WTC11 (cell line): ENCODE measurements around the gene ULK4. TPM values are rescaled to one million over a fixed set of nuclear protein-coding genes. Genes with fewer than 3 reads are reported as not detected.

ENCODE experiments used
- ATAC-seq: fragments of 200-7000 bp; cut with Tn5 transposase; 2 replicates; pipeline ENCODE4 v1.10.0; 2021; ENCODE audit warnings: mild to moderate bottlenecking, moderate library complexity
- CTCF ChIA-PET: fragments of 300-600 bp; sonication (Branson Sonifier 250); formaldehyde crosslinking; loops from one replicate; lab custom pipeline; 2021; ENCODE audit warnings: antibody characterized with exemption; lab: Charles Lee
- POLR2A ChIA-PET: fragments of 350-600 bp; sonication (Branson Sonifier 250); formaldehyde crosslinking; loops from one replicate; lab custom pipeline; 2021; ENCODE audit warnings: antibody characterized with exemption; lab: Charles Lee
- DNase-seq: peaks from one replicate; pipeline ENCODE4 v3.0.0; 2021; ENCODE audit warnings: low spot score
- H3K27ac Mint-ChIP-seq: 2 replicates; pipeline ENCODE4 v1.8.0; 2021; ENCODE audit warnings: mixed read lengths
- H3K27me3 Mint-ChIP-seq: 2 replicates; pipeline ENCODE4 v1.8.0; 2021; ENCODE audit warnings: low read depth, mild to moderate bottlenecking, moderate library complexity, mixed read lengths
- H3K36me3 Mint-ChIP-seq: 2 replicates; pipeline ENCODE4 v1.8.0; 2021; ENCODE audit warnings: mixed read lengths
- H3K4me1 Mint-ChIP-seq: 2 replicates; pipeline ENCODE4 v1.8.0; 2022; ENCODE audit warnings: mixed read lengths
- H3K4me3 Mint-ChIP-seq: 2 replicates; pipeline ENCODE4 v1.8.0; 2021; ENCODE audit warnings: mild to moderate bottlenecking, moderate library complexity, mixed read lengths
- H3K9me3 Mint-ChIP-seq: 2 replicates; pipeline ENCODE4 v1.8.0; 2021; ENCODE audit warnings: mixed read lengths
- AFF4 ChIP-seq: sonication (generic); formaldehyde crosslinking; IDR thresholded peaks from 2 replicates; pipeline ENCODE4 v1.8.1; 2023; ENCODE audit warnings: mild to moderate bottlenecking, missing genetic modification reagents, borderline replicate concordance
- ARID4B ChIP-seq: sonication (generic); formaldehyde crosslinking; IDR thresholded peaks from 2 replicates; pipeline ENCODE4 v1.8.0; 2023; ENCODE audit warnings: missing genetic modification reagents, mild to moderate bottlenecking, borderline replicate concordance
- ATF1 ChIP-seq: sonication (generic); formaldehyde crosslinking; IDR thresholded peaks from 2 replicates; pipeline ENCODE4 v1.8.1; 2023; ENCODE audit warnings: mild to moderate bottlenecking, moderate library complexity, missing genetic modification reagents
- ATF6 ChIP-seq: sonication (generic); formaldehyde crosslinking; IDR thresholded peaks from 2 replicates; pipeline ENCODE4 v1.8.1; 2023; ENCODE audit warnings: mild to moderate bottlenecking, missing genetic modification reagents
- EMX1 ChIP-seq: fragments of 250-450 bp; sonication (Bioruptor Pico); IDR thresholded peaks from 2 replicates; pipeline ENCODE4 v1.8.0; 2021; ENCODE audit warnings: mild to moderate bottlenecking
- ESRRA ChIP-seq: sonication (generic); formaldehyde crosslinking; IDR thresholded peaks from 2 replicates; pipeline ENCODE4 v1.8.1; 2022; ENCODE audit warnings: mild to moderate bottlenecking, missing genetic modification reagents, borderline replicate concordance
- FOXJ3 ChIP-seq: sonication (generic); formaldehyde crosslinking; IDR thresholded peaks from 2 replicates; pipeline ENCODE4 v1.9.0; 2021; ENCODE audit warnings: missing genetic modification reagents, mild to moderate bottlenecking, borderline replicate concordance
- FOXK1 ChIP-seq: sonication (generic); formaldehyde crosslinking; IDR thresholded peaks from 2 replicates; pipeline ENCODE4 v1.8.0; 2022; ENCODE audit warnings: mild to moderate bottlenecking, moderate library complexity, missing genetic modification reagents
- HMGA2 ChIP-seq: fragments of 250-450 bp; sonication (Bioruptor Pico); IDR thresholded peaks from 2 replicates; pipeline ENCODE4 v1.4.0; 2021; ENCODE audit warnings: mild to moderate bottlenecking, moderate library complexity
- KAT7 ChIP-seq: sonication (generic); formaldehyde crosslinking; IDR thresholded peaks from 2 replicates; pipeline ENCODE4 v1.8.1; 2023; ENCODE audit warnings: missing genetic modification reagents, mild to moderate bottlenecking, borderline replicate concordance
- MLX ChIP-seq: sonication (generic); formaldehyde crosslinking; IDR thresholded peaks from 2 replicates; pipeline ENCODE4 v1.8.1; 2023; ENCODE audit warnings: mild to moderate bottlenecking, missing genetic modification reagents, moderate library complexity
- MXD4 ChIP-seq: fragments of 250-450 bp; sonication (Bioruptor Pico); IDR thresholded peaks from 2 replicates; pipeline ENCODE4 v1.8.0; 2021; ENCODE audit warnings: mild to moderate bottlenecking, moderate library complexity, borderline replicate concordance
- NFATC4 ChIP-seq: fragments of 250-450 bp; sonication (Bioruptor Pico); IDR thresholded peaks from 2 replicates; pipeline ENCODE4 v1.9.0; 2021; ENCODE audit warnings: mild to moderate bottlenecking
- NR1H2 ChIP-seq: sonication (generic); formaldehyde crosslinking; IDR thresholded peaks from 2 replicates; pipeline ENCODE4 v1.9.0; 2021; ENCODE audit warnings: mild to moderate bottlenecking, moderate library complexity, missing genetic modification reagents
- STAT6 ChIP-seq: sonication (generic); formaldehyde crosslinking; conservative IDR thresholded peaks from 2 replicates; pipeline ENCODE4 v1.8.1; 2023; ENCODE audit warnings: mild to moderate bottlenecking, low read depth, missing genetic modification reagents, moderate library complexity
- ZNF425 ChIP-seq: fragments of 250-450 bp; sonication (Bioruptor Pico); conservative IDR thresholded peaks from 2 replicates; pipeline ENCODE4 v1.9.0; 2021; ENCODE audit warnings: mild to moderate bottlenecking
- total RNA-seq: library from RNA; stranded (reverse); gene quantifications from 3 replicates; pipeline ENCODE4 v1.2.3, GENCODE V29; 2021
- TF ChIP-seq, protein P1 (sequence below): sonication (generic); formaldehyde crosslinking; IDR thresholded peaks from 2 replicates; pipeline ENCODE4 v1.8.0; 2022; ENCODE audit warnings: missing genetic modification reagents

Gene ULK4
- total RNA-seq, 1 experiment from 2014 or later: 9.2 TPM

DNA sequence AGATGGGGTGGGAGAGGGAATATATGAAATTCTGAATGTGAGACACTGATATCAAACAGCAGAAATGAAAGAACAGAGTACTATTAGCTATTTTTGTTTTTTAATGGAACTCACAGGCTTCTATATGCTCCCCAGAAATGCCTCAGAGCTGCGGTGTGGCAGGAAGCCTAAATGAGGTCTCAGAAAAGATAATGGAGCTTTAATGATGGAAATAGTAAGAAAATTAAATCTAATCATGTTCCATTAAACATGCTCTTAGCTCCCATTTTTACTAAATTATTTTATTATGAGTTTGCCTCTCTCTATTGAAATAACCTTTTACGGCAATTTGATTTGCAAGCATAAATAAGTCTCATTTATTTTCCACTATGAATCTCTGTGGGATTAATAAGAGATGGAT, 378.9 kb downstream of the ULK4 start (continued):
- TF ChIP-seq AFF4 (CRISPR knock-in tag) (no peak), ESRRA (CRISPR knock-in tag) (no peak), ATF6 (no peak), ATF1 (CRISPR knock-in tag) (no peak), EMX1 (no peak), STAT6 (CRISPR knock-in tag) (no peak), KAT7 (CRISPR knock-in tag) (no peak)

GRCh38 chr3:41581700-41582099, 380.2 kb downstream of the ULK4 start:
- Mint-ChIP-seq H3K4me1 (peaks cover 35% of the 10 kb centered on the region), H3K36me3 (no peaks in the 10 kb centered on the region), H3K4me3 (no peak overlapping the region), H3K9me3 (no peaks in the 10 kb centered on the region; the same call in 1 of the 2 replicates), H3K27me3 (no peaks in the 10 kb centered on the region), H3K27ac (no peak overlapping the region)
- POLR2A ChIA-PET: no interaction called here
- CTCF ChIA-PET: no interaction called here
- DNase-seq: no peak
- no peak for ATAC-seq
- TF ChIP-seq FOXK1 (CRISPR knock-in tag): no peak
- no peak for TF ChIP-seq HMGA2 (CRISPR knock-in tag)
- no peak for TF ChIP-seq MXD4 (CRISPR knock-in tag)
- no peak for TF ChIP-seq MLX
- TF ChIP-seq FOXJ3 (CRISPR knock-in tag): no peak
- no peak for TF ChIP-seq ZNF425 (CRISPR knock-in tag)
- no peak for TF ChIP-seq ARID4B (CRISPR knock-in tag)
- TF ChIP-seq, protein P1, sequence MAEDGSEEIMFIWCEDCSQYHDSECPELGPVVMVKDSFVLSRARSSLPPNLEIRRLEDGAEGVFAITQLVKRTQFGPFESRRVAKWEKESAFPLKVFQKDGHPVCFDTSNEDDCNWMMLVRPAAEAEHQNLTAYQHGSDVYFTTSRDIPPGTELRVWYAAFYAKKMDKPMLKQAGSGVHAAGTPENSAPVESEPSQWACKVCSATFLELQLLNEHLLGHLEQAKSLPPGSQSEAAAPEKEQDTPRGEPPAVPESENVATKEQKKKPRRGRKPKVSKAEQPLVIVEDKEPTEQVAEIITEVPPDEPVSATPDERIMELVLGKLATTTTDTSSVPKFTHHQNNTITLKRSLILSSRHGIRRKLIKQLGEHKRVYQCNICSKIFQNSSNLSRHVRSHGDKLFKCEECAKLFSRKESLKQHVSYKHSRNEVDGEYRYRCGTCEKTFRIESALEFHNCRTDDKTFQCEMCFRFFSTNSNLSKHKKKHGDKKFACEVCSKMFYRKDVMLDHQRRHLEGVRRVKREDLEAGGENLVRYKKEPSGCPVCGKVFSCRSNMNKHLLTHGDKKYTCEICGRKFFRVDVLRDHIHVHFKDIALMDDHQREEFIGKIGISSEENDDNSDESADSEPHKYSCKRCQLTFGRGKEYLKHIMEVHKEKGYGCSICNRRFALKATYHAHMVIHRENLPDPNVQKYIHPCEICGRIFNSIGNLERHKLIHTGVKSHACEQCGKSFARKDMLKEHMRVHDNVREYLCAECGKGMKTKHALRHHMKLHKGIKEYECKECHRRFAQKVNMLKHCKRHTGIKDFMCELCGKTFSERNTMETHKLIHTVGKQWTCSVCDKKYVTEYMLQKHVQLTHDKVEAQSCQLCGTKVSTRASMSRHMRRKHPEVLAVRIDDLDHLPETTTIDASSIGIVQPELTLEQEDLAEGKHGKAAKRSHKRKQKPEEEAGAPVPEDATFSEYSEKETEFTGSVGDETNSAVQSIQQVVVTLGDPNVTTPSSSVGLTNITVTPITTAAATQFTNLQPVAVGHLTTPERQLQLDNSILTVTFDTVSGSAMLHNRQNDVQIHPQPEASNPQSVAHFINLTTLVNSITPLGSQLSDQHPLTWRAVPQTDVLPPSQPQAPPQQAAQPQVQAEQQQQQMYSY (CRISPR knock-in tag): no peak
- no peak for TF ChIP-seq NFATC4 (CRISPR knock-in tag)
- no peak for TF ChIP-seq NR1H2 (CRISPR knock-in tag)
